AG04450 (cell line): ENCODE results near the gene CDC42BPA. TPM values are rescaled to one million over a fixed set of nuclear protein-coding genes. Genes with fewer than 3 reads are reported as not detected.

ENCODE experiments used
- CTCF ChIA-PET: fragments of 300-600, 350-600 bp; formaldehyde crosslinking; extraction: SDS; loops from one replicate; lab custom pipeline; 2022; ENCODE audit warnings: antibody characterized with exemption, inconsistent platforms; lab: Charles Lee
- POLR2A ChIA-PET: fragments of 350-600 bp; formaldehyde crosslinking; extraction: SDS; loops from one replicate; lab custom pipeline; 2021; ENCODE audit warnings: antibody characterized with exemption, inconsistent platforms; lab: Yijun Ruan, JAX
- DNase-seq: peaks from one replicate; pipeline ENCODE4 v3.0.0-alpha.2; 2011; ENCODE audit warnings: low read depth, low spot score
- H3K27ac ChIP-seq: one replicate; pipeline ENCODE4 v1.5.1; 2012; ENCODE audit warnings: low read depth, low read length, control low read depth
- H3K27me3 ChIP-seq: one replicate; pipeline ENCODE4 v1.6.0; 2012; ENCODE audit warnings: low read length; ENCODE audit not compliant: control insufficient read depth, insufficient read depth
- H3K4me3 ChIP-seq: 2 replicates; pipeline ENCODE4 v1.5.1; 2011; ENCODE audit warnings: mild to moderate bottlenecking, low read depth, low read length, control low read depth
- H3K9me3 ChIP-seq: 2 replicates; pipeline ENCODE4 v1.5.1; 2012; ENCODE audit warnings: low read length; ENCODE audit not compliant: control insufficient read depth, insufficient read depth
- polyA minus RNA-seq: library from RNA; depleted of rRNA, polyadenylated mRNA; stranded (reverse); fragments of >200 nt; gene quantifications from 2 replicates; pipeline ENCODE4 v1.2.3, GENCODE V29; 2011; rRNA and poly(A)+ RNA removed
- polyA plus RNA-seq: library from polyadenylated mRNA; depleted of rRNA; stranded (reverse); fragments of >200 nt; gene quantifications from 2 replicates; pipeline ENCODE4 v1.2.3, GENCODE V29; 2011; rRNA removed
- TF ChIP-seq, protein P1 (sequence below): IDR thresholded peaks from 2 replicates; pipeline ENCODE4 v1.5.1; 2011; ENCODE audit warnings: low read depth, low read length, control low read depth, inconsistent platforms

The CDC42BPA gene, protein sequence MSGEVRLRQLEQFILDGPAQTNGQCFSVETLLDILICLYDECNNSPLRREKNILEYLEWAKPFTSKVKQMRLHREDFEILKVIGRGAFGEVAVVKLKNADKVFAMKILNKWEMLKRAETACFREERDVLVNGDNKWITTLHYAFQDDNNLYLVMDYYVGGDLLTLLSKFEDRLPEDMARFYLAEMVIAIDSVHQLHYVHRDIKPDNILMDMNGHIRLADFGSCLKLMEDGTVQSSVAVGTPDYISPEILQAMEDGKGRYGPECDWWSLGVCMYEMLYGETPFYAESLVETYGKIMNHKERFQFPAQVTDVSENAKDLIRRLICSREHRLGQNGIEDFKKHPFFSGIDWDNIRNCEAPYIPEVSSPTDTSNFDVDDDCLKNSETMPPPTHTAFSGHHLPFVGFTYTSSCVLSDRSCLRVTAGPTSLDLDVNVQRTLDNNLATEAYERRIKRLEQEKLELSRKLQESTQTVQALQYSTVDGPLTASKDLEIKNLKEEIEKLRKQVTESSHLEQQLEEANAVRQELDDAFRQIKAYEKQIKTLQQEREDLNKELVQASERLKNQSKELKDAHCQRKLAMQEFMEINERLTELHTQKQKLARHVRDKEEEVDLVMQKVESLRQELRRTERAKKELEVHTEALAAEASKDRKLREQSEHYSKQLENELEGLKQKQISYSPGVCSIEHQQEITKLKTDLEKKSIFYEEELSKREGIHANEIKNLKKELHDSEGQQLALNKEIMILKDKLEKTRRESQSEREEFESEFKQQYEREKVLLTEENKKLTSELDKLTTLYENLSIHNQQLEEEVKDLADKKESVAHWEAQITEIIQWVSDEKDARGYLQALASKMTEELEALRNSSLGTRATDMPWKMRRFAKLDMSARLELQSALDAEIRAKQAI (N-terminal part only)
- polyA plus RNA-seq (25.4 and 30.7 TPM in 2 replicates), polyA minus RNA-seq (40.8 and 65.6 TPM in 2 replicates)

DNA sequence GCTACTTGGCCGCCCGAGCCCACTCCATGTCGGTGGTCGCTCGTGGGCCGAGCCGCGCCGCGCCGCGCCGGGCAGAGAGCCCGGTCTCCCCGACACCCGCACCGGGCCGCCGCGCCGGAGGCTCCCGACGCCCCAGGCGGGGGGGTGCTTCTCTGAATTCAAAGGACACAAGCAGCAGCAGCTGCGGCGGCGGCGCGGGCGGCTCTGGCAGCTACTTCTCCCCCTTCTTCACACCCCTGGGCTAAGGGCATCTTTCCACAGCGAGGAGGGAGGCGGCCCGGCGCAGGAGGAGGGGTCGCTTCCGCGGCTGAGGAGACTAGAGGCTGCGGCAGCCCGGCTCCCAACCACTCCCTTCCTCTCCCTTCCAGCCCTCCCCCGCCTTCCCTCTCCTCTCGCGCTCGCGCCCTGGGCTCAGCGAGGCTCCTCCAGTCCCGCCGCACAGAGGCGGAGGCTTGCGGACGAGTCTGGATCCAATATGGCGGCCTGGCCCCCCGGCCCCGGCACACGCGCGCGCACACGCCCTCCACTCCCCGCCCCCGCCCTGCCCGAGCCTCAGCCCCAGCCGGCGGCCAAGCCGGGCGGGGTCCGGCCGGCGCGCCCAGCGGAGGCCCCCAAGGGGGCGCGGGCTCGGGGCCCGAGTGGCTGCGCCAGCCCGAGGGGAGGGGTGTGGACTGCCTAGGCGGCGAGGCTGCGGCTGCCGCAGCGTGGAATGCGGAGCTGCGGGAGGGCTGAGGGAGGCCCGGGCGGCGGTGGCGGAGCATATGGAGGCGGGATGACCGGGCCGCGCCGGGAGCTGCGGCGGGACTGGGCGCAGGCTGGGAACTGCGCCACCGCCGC is at the start of gene CDC42BPA:
Gene CDC42BPA (minus strand): TSS at position 477 of the 837 bp plus-strand sequence. CDS start 1,310 bp downstream, outside the sequence.
- peak within 1 kb of the TSS; percentile 76 for H3K4me3 ChIP-seq
- no peaks in the 10 kb centered on the region for H3K9me3 ChIP-seq
- peak within 1 kb of the TSS; percentile 78 for H3K27ac ChIP-seq
- TF ChIP-seq, protein P1, sequence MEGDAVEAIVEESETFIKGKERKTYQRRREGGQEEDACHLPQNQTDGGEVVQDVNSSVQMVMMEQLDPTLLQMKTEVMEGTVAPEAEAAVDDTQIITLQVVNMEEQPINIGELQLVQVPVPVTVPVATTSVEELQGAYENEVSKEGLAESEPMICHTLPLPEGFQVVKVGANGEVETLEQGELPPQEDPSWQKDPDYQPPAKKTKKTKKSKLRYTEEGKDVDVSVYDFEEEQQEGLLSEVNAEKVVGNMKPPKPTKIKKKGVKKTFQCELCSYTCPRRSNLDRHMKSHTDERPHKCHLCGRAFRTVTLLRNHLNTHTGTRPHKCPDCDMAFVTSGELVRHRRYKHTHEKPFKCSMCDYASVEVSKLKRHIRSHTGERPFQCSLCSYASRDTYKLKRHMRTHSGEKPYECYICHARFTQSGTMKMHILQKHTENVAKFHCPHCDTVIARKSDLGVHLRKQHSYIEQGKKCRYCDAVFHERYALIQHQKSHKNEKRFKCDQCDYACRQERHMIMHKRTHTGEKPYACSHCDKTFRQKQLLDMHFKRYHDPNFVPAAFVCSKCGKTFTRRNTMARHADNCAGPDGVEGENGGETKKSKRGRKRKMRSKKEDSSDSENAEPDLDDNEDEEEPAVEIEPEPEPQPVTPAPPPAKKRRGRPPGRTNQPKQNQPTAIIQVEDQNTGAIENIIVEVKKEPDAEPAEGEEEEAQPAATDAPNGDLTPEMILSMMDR: no peak
- DNase-seq: peak; percentile 68
- H3K27me3 ChIP-seq: no peaks in the 10 kb centered on the region
- ChIA-PET POLR2A (interaction anchor here (0.6 to 0.9 kb wide), 6 partner anchors 10 to 379 kb away, joined by 3 to 9 read pairs (median 4); no protein-coding TSS in a partner anchor), CTCF (interaction anchor here (1.2 kb wide), 1 partner anchor 84 kb away, joined by 3 read pairs; no protein-coding TSS in a partner anchor)

DNA sequence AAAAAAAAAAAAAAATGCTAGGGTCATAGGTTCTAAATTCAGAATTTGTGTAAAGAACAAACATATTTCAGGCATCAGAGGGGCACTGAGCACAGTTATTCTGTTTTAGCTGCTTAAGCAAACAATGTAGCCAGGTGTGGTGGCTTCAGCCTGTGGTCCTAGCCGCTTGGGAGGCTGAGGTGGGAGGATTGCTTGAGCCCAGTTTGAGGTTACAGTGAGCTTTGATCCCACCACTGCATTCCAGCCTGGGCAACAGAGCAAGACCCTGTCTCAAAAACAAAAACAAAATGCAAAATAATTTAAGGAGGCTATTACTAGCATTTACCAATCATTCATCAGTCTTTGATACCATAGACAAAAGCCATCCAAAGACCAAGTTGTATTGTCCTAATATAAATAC is 49.7 kb upstream of the CDC42BPA start:
- DNase-seq: no peak
- ChIA-PET POLR2A (no interaction called here), CTCF (no interaction called here)
- no peaks in the 10 kb centered on the region for H3K27me3 ChIP-seq
- TF ChIP-seq, protein P1: no peak
- H3K4me3 ChIP-seq: no peak overlapping the region
- no peaks in the 10 kb centered on the region for H3K9me3 ChIP-seq
- no peak overlapping the region for H3K27ac ChIP-seq

DNA sequence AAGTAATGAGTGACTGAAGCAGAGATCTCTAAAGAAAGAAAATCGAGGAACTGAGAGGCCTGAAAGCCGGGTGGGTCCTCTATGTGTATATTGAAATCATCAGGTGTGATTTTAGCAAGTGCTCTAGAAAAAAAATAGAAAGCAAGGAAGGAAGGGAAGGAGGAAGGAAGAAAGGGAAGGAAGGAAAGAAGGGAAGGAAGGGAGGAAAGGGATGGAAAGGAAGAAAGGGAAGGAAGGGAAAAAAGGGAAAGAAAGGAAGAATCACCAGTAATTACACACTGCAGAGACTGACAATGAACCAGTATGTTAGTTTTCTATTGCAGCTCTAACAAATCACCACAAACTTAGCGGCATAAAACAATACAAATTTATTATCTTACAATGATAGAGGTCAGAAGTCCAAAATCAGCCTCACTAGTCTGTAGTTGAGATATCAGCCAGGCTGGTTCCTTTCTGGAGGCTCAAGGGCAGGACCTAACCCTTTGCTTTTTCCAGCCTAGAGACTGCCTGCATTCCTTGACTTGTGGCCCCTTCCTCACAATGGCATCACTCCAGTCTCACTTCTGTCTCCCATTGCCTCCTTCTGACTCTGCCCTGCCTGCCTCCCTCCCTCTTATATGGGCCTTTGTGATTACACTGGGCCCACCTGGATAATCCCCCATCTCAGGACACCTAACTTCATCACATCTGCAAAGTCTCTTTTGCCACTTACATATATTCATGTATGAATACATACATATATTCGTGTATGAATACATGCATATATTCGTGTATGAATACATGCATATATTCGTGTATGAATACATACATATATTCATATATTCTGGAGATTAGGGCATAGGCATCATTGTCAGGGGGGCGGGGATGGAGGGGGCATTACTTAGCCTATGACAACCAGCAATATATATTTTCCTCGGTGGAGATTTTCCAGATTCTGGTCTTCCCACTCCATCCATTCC is 47.5 kb upstream of the CDC42BPA start:
- DNase-seq: no peak
- CTCF ChIA-PET: no interaction called here
- TF ChIP-seq, protein P1: no peak
- H3K9me3 ChIP-seq: no peaks in the 10 kb centered on the region
- H3K27me3 ChIP-seq: no peaks in the 10 kb centered on the region
- H3K4me3 ChIP-seq: no peak overlapping the region
- POLR2A ChIA-PET: no interaction called here
- no peak overlapping the region for H3K27ac ChIP-seq

DNA sequence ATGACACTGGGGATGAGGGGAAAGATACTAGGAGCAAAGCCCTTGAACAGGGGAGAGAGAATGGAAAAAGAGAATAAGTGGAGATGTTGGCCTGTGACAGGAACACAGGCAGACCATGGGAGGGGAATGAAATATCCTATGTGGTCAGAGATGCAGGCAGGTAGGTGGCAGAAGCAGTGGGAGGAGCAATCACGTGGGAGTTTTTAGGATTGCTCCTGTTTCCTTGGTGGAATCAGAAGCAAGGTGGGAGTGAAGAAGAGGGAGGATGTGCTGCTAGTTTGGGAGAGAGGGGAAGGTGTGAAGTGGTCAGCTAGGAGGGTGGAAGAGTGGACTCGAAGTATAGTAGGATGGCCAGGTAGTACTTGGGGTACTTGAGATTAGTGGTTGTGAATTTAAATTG is 46.4 kb upstream of the CDC42BPA start:
- no peak overlapping the region for H3K4me3 ChIP-seq
- ChIA-PET POLR2A (no interaction called here), CTCF (no interaction called here)
- TF ChIP-seq, protein P1: no peak
- no peak for DNase-seq
- no peak overlapping the region for H3K27ac ChIP-seq
- H3K9me3 ChIP-seq: no peaks in the 10 kb centered on the region
- H3K27me3 ChIP-seq: no peaks in the 10 kb centered on the region
